Measurements from ENCODE around the gene ITPKB. TPM values are rescaled to one million over a fixed set of nuclear protein-coding genes. Genes with fewer than 3 reads are reported as not detected.

The ITPKB gene
- total and polyA plus RNA-seq, 2 experiments from 2014 or later = 0.31 to 5.2 TPM

GRCh38 chr1:226782845-226783601 is 43.9 kb upstream of the ITPKB start (continued):
- TF ChIP-seq, protein P1, sequence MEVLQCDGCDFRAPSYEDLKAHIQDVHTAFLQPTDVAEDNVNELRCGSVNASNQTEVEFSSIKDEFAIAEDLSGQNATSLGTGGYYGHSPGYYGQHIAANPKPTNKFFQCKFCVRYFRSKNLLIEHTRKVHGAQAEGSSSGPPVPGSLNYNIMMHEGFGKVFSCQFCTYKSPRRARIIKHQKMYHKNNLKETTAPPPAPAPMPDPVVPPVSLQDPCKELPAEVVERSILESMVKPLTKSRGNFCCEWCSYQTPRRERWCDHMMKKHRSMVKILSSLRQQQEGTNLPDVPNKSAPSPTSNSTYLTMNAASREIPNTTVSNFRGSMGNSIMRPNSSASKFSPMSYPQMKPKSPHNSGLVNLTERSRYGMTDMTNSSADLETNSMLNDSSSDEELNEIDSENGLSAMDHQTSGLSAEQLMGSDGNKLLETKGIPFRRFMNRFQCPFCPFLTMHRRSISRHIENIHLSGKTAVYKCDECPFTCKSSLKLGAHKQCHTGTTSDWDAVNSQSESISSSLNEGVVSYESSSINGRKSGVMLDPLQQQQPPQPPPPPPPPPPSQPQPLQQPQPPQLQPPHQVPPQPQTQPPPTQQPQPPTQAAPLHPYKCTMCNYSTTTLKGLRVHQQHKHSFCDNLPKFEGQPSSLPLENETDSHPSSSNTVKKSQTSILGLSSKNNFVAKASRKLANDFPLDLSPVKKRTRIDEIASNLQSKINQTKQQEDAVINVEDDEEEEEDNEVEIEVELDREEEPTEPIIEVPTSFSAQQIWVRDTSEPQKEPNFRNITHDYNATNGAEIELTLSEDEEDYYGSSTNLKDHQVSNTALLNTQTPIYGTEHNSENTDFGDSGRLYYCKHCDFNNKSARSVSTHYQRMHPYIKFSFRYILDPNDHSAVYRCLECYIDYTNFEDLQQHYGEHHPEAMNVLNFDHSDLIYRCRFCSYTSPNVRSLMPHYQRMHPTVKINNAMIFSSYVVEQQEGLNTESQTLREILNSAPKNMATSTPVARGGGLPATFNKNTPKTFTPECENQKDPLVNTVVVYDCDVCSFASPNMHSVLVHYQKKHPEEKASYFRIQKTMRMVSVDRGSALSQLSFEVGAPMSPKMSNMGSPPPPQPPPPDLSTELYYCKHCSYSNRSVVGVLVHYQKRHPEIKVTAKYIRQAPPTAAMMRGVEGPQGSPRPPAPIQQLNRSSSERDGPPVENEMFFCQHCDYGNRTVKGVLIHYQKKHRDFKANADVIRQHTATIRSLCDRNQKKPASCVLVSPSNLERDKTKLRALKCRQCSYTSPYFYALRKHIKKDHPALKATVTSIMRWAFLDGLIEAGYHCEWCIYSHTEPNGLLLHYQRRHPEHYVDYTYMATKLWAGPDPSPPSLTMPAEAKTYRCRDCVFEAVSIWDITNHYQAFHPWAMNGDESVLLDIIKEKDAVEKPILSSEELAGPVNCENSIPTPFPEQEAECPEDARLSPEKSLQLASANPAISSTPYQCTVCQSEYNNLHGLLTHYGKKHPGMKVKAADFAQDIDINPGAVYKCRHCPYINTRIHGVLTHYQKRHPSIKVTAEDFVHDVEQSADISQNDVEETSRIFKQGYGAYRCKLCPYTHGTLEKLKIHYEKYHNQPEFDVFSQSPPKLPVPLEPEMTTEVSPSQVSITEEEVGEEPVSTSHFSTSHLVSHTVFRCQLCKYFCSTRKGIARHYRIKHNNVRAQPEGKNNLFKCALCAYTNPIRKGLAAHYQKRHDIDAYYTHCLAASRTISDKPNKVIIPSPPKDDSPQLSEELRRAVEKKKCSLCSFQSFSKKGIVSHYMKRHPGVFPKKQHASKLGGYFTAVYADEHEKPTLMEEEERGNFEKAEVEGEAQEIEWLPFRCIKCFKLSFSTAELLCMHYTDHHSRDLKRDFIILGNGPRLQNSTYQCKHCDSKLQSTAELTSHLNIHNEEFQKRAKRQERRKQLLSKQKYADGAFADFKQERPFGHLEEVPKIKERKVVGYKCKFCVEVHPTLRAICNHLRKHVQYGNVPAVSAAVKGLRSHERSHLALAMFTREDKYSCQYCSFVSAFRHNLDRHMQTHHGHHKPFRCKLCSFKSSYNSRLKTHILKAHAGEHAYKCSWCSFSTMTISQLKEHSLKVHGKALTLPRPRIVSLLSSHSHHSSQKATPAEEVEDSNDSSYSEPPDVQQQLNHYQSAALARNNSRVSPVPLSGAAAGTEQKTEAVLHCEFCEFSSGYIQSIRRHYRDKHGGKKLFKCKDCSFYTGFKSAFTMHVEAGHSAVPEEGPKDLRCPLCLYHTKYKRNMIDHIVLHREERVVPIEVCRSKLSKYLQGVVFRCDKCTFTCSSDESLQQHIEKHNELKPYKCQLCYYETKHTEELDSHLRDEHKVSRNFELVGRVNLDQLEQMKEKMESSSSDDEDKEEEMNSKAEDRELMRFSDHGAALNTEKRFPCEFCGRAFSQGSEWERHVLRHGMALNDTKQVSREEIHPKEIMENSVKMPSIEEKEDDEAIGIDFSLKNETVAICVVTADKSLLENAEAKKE (CRISPR knock-in tag; IDR thresholded peaks at IDR 0.05) = no peak
- TF ChIP-seq NANOG (IDR thresholded peaks at IDR 0.05; ENCODE audit: borderline replicate concordance) = no peak
- TF ChIP-seq, protein P2, sequence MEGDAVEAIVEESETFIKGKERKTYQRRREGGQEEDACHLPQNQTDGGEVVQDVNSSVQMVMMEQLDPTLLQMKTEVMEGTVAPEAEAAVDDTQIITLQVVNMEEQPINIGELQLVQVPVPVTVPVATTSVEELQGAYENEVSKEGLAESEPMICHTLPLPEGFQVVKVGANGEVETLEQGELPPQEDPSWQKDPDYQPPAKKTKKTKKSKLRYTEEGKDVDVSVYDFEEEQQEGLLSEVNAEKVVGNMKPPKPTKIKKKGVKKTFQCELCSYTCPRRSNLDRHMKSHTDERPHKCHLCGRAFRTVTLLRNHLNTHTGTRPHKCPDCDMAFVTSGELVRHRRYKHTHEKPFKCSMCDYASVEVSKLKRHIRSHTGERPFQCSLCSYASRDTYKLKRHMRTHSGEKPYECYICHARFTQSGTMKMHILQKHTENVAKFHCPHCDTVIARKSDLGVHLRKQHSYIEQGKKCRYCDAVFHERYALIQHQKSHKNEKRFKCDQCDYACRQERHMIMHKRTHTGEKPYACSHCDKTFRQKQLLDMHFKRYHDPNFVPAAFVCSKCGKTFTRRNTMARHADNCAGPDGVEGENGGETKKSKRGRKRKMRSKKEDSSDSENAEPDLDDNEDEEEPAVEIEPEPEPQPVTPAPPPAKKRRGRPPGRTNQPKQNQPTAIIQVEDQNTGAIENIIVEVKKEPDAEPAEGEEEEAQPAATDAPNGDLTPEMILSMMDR (conservative IDR thresholded peaks at IDR 0.05; ENCODE audit: low read depth in 2 of 2) = no peak
- TF ChIP-seq CREB1 (CRISPR knock-in tag; IDR thresholded peaks at IDR 0.05; ENCODE audit: low read depth) = no peak

GRCh38 chr1:226781937-226782609 is 43.0 kb upstream of the ITPKB start:
- Histone ChIP-seq H4K20me1 (replicated peaks; ENCODE audit: insufficient read depth) (no peaks in the 10 kb centered on the region), H3K36me3 (ENCODE audit: insufficient read depth) (no peaks in the 10 kb centered on the region), H3K27ac (ENCODE audit: low read depth) (no peak overlapping the region), H2AFZ (no peak overlapping the region), H3K79me2 (replicated peaks; ENCODE audit: insufficient read depth) (no peaks in the 10 kb centered on the region), H3K9me2 (ENCODE audit: insufficient read depth) (peaks cover 4% of the 10 kb centered on the region; the same call in 1 of the 2 replicates), H3K4me1 (ENCODE audit: insufficient read depth) (no peaks in the 10 kb centered on the region), H3K4me3 (no peak overlapping the region), H3F3A (replicated peaks; ENCODE audit: low read depth) (no peaks in the 10 kb centered on the region), H3K4me2 (no peak overlapping the region), H3K27me3 (ENCODE audit: insufficient read depth) (no peaks in the 10 kb centered on the region)
- ATAC-seq (no peak), DNase-seq (ENCODE audit: low spot score) (no peak)
- H3K9me3 Mint-ChIP-seq = no peaks in the 10 kb centered on the region
- no peaks in the 10 kb centered on the region for H3K36me3 Mint-ChIP-seq (ENCODE audit: low read depth)
- H3K27ac Mint-ChIP-seq = no peak overlapping the region
- no peak overlapping the region for H3K4me3 Mint-ChIP-seq
- no peaks in the 10 kb centered on the region for H3K4me1 Mint-ChIP-seq
- H3K27me3 Mint-ChIP-seq (ENCODE audit: insufficient read depth, low read depth, poor library complexity) = peaks cover 3% of the 10 kb centered on the region
- TF ChIP-seq, protein P1 (CRISPR knock-in tag; IDR thresholded peaks at IDR 0.05) = no peak

All from GM23338 (cell line).